Common myeloid progenitor, CD34-positive (primary cell): ENCODE measurements around the gene POP5. TPM values are rescaled to one million over a fixed set of nuclear protein-coding genes. Genes with fewer than 3 reads are reported as not detected.

Source experiments
- CTCF ChIA-PET: fragments of 350-600 bp; sonication (Branson Sonifier 250); formaldehyde crosslinking; loops from one replicate; lab custom pipeline; 2021; ENCODE audit warnings: antibody characterized with exemption; lab: Charles Lee
- POLR2A ChIA-PET: fragments of 350-600 bp; sonication (Branson Sonifier 250); formaldehyde crosslinking; loops from one replicate; lab custom pipeline; 2021; ENCODE audit warnings: antibody characterized with exemption; lab: Charles Lee
- DNase-seq, 3 donors: peaks; one replicate each; pipeline versions ENCODE4 v3.0.0 to v3.0.0-alpha.2; 2013
- H3K27ac ChIP-seq, 2 experiments: 1 replicate in 1 of 2; 2 replicates in 1 of 2; pipeline ENCODE4 v1.7.0; 2013; ENCODE audit warnings: inconsistent platforms in 2 of 2, low read length in 2 of 2, mild to moderate bottlenecking in 2 of 2, low read depth in 1 of 2, moderate library complexity in 1 of 2; ENCODE audit not compliant: severe bottlenecking in 2 of 2, insufficient read depth in 1 of 2, poor library complexity in 1 of 2
- H3K27me3 ChIP-seq, 5 experiments: replicated peaks in 2 of 5; 1 replicate in 3 of 5; 2 replicates in 2 of 5; pipeline versions ENCODE4 v1.6.1 to v1.7.0; 2013; ENCODE audit warnings: low read length in 4 of 5, mild to moderate bottlenecking in 2 of 5, moderate library complexity in 2 of 5, inconsistent platforms in 1 of 5; ENCODE audit not compliant: insufficient read depth in 5 of 5, control insufficient read depth in 4 of 5
- H3K36me3 ChIP-seq, 4 experiments: 1 replicate in 2 of 4; 2 replicates in 2 of 4; pipeline versions ENCODE4 v1.6.1 to v1.7.0; 2013; ENCODE audit warnings: low read length in 3 of 4, control low read depth in 1 of 4, mild to moderate bottlenecking in 1 of 4; ENCODE audit not compliant: control insufficient read depth in 4 of 4, insufficient read depth in 4 of 4
- H3K4me1 ChIP-seq, 4 experiments: 1 replicate in 3 of 4; 2 replicates in 1 of 4; pipeline versions ENCODE4 v1.6.1 to v1.7.1; 2013; ENCODE audit warnings: low read length in 3 of 4, mild to moderate bottlenecking in 3 of 4, control low read depth in 1 of 4, inconsistent platforms in 1 of 4, moderate library complexity in 1 of 4; ENCODE audit not compliant: control insufficient read depth in 4 of 4, insufficient read depth in 4 of 4; ENCODE audit errors: control extremely low read depth in 1 of 4
- H3K4me3 ChIP-seq, 7 experiments: 1 replicate in 4 of 7; 2 replicates in 3 of 7; pipeline versions ENCODE4 v1.5.1 to v1.7.0; 2013; ENCODE audit warnings: mild to moderate bottlenecking in 7 of 7, low read length in 6 of 7, moderate library complexity in 6 of 7, inconsistent platforms in 2 of 7, low read depth in 2 of 7, control low read depth in 1 of 7; ENCODE audit not compliant: insufficient read depth in 4 of 7, control insufficient read depth in 1 of 7; ENCODE audit errors: extremely low read depth in 1 of 7
- H3K9me3 ChIP-seq, 5 experiments: 1 replicate in 4 of 5; 2 replicates in 1 of 5; pipeline versions ENCODE4 v1.6.1 to v1.7.1; 2013; ENCODE audit warnings: low read length in 4 of 5, mild to moderate bottlenecking in 2 of 5, inconsistent platforms in 1 of 5, low read depth in 1 of 5, moderate library complexity in 1 of 5; ENCODE audit not compliant: control insufficient read depth in 4 of 5, insufficient read depth in 2 of 5; ENCODE audit errors: control extremely low read depth in 1 of 5
- WGBS: methylation state at CpG from one replicate; pipeline ENCODE4 v1.1.5; 2013; ENCODE audit not compliant: insufficient coverage; 5-methylcytosine and 5-hydroxymethylcytosine counted together
- polyA plus RNA-seq: library from polyadenylated mRNA; unstranded; fragments of 120-200 nt; gene quantifications from one replicate; pipeline ENCODE4 v1.2.1, GENCODE V29; 2013

POP5 gene
- polyA plus RNA-seq = 37.3 TPM

- Histone ChIP-seq H3K27ac (peak within 1 kb of the TSS; percentile 60 to 78), H3K4me3 (peak within 1 kb of the TSS; percentile 76 to 96 (median 91)), H3K36me3 (peaks cover 16 to 36% (median 24%) of the 10 kb centered on the region in 4 experiments), H3K9me3 (no peaks in the 10 kb centered on the region), H3K27me3 (peaks cover 0 to 23% (median 9%) of the 10 kb centered on the region in 5 experiments), H3K4me1 (peaks cover 8 to 34% (median 21%) of the 10 kb centered on the region in 4 experiments)
- WGBS = 0% methylated on average over 55 of the region's 56 CpGs
- CTCF ChIA-PET = interaction anchor here (0.6 to 6.1 kb wide), 17 partner anchors 10 to 657 kb away, joined by 3 to 58 read pairs (median 4); partner anchors contain the start of gene CABP1
- POLR2A ChIA-PET = interaction anchor here (0.6 to 1.2 kb wide), 5 partner anchors 9 to 397 kb away, joined by 3 to 5 read pairs (median 4); partner anchors contain the start of gene HNF1A
- DNase-seq = peak; percentile 96 to 97 (median 97)
These were observed at the start of gene POP5 for GRCh38 chr12:120580787-120581723. POP5 (minus strand) TSS chr12:120581402; CDS start chr12:120581362, 40 bp downstream.

- 95% methylated on average over 14 of the region's 15 CpGs for WGBS
- H3K27me3 ChIP-seq = peaks cover 0 to 3% (median 0%) of the 10 kb centered on the region in 5 experiments
- no peak overlapping the region for H3K27ac ChIP-seq
- CTCF ChIA-PET = no interaction called here
- no peaks in the 10 kb centered on the region for H3K9me3 ChIP-seq
- H3K4me1 ChIP-seq = no peaks in the 10 kb centered on the region
- H3K4me3 ChIP-seq = no peak overlapping the region
- no peak for DNase-seq
- no peaks in the 10 kb centered on the region for H3K36me3 ChIP-seq
- POLR2A ChIA-PET = no interaction called here
These were observed 49.1 kb upstream of the POP5 start for GRCh38 chr12:120630104-120630892.

GRCh38 chr12:120628919-120629318, 47.7 kb upstream of the POP5 start:
- WGBS = 72% methylated on average over 4 of the region's 4 CpGs
- Histone ChIP-seq H3K4me3 (no peak overlapping the region), H3K9me3 (no peaks in the 10 kb centered on the region), H3K27ac (no peak overlapping the region), H3K27me3 (peaks cover 0 to 3% (median 0%) of the 10 kb centered on the region in 5 experiments), H3K4me1 (no peaks in the 10 kb centered on the region), H3K36me3 (no peaks in the 10 kb centered on the region)
- ChIA-PET POLR2A (no interaction called here), CTCF (interaction anchor here (0.8 to 1.5 kb wide), 3 partner anchors 16 to 42 kb away, joined by 3 read pairs; no protein-coding TSS in a partner anchor)
- DNase-seq = no peak

- Histone ChIP-seq H3K27ac (no peak overlapping the region), H3K4me3 (no peak overlapping the region), H3K27me3 (peaks cover 0 to 4% (median 0%) of the 10 kb centered on the region in 5 experiments), H3K36me3 (no peaks in the 10 kb centered on the region), H3K9me3 (no peaks in the 10 kb centered on the region), H3K4me1 (no peaks in the 10 kb centered on the region)
- 81% methylated on average over 20 of the region's 26 CpGs for WGBS
- POLR2A ChIA-PET = no interaction called here
- DNase-seq = peak in 2 of 3 donors; percentile 47 to 54
- CTCF ChIA-PET = interaction anchor here (1.2 to 2.0 kb wide), 5 partner anchors 21 to 346 kb away, joined by 3 to 8 read pairs (median 4); no protein-coding TSS in a partner anchor
These were observed 44.6 kb upstream of the POP5 start for GRCh38 chr12:120625557-120626419.

- no peaks in the 10 kb centered on the region for H3K4me1 ChIP-seq
- peaks cover 0 to 11% (median 7%) of the 10 kb centered on the region in 5 experiments for H3K27me3 ChIP-seq
- H3K27ac ChIP-seq = no peak overlapping the region
- no peaks in the 10 kb centered on the region for H3K36me3 ChIP-seq
- 100% methylated on average over 2 of the region's 2 CpGs for WGBS
- no peak for DNase-seq
- H3K4me3 ChIP-seq = no peak overlapping the region
- ChIA-PET CTCF (interaction anchor here (0.9 to 1.3 kb wide), 3 partner anchors 24 to 38 kb away, joined by 3 to 4 read pairs (median 3); no protein-coding TSS in a partner anchor), POLR2A (no interaction called here)
- no peaks in the 10 kb centered on the region for H3K9me3 ChIP-seq
These were observed 39.4 kb upstream of the POP5 start for GRCh38 chr12:120620624-120621023.

GRCh38 chr12:120618954-120619615, 37.9 kb upstream of the POP5 start:
- H3K27ac ChIP-seq = no peak overlapping the region
- H3K27me3 ChIP-seq = peaks cover 0 to 11% (median 9%) of the 10 kb centered on the region in 5 experiments
- no peaks in the 10 kb centered on the region for H3K36me3 ChIP-seq
- no peak for DNase-seq
- H3K4me3 ChIP-seq = no peak overlapping the region
- ChIA-PET CTCF (interaction anchor here (1.2 to 1.3 kb wide), 2 partner anchors 31 to 36 kb away, joined by 4 read pairs; no protein-coding TSS in a partner anchor), POLR2A (no interaction called here)
- no peaks in the 10 kb centered on the region for H3K4me1 ChIP-seq
- 42% methylated on average over 7 of the region's 8 CpGs for WGBS
- no peaks in the 10 kb centered on the region for H3K9me3 ChIP-seq
